Suprapubic skin (tissue), 4 donors: Measurements from ENCODE around the gene PCDHA8. TPM values are rescaled to one million over a fixed set of nuclear protein-coding genes. Genes with fewer than 3 reads are reported as not detected.
"Not testable (repeated sequence)": the region's sequence is repeated elsewhere in the genome, so short reads cannot be mapped to it uniquely, and the experiment has no call there.

Experiments
- DNase-seq, 2 donors: peaks; one replicate each; pipeline ENCODE4 v3.0.0-alpha.2; 2019; ENCODE audit warnings: low spot score in 2 of 2
- H3K27ac ChIP-seq: fragments of 200-600 bp; sonication (generic); one replicate; pipeline ENCODE4 v1.5.1; 2019
- H3K27me3 ChIP-seq: fragments of 200-600 bp; sonication (generic); one replicate; pipeline ENCODE4 v1.5.1; 2019
- H3K36me3 ChIP-seq: fragments of 200-600 bp; sonication (generic); one replicate; pipeline ENCODE4 v1.5.1; 2019
- H3K4me1 ChIP-seq: fragments of 200-600 bp; sonication (generic); one replicate; pipeline ENCODE4 v1.5.1; 2019
- H3K4me3 ChIP-seq: fragments of 200-600 bp; sonication (generic); one replicate; pipeline ENCODE4 v1.5.1; 2019; ENCODE audit warnings: mild to moderate bottlenecking
- H3K9me3 ChIP-seq: fragments of 200-600 bp; sonication (generic); one replicate; pipeline ENCODE4 v1.5.1; 2019
- EP300 ChIP-seq: sonication (generic); formaldehyde crosslinking; IDR thresholded peaks from one replicate; pipeline ENCODE4 v1.6.1; 2017; ENCODE audit warnings: antibody characterized with exemption
- POLR2A ChIP-seq, 2 donors: fragments of 450-650 bp; IDR thresholded peaks; one replicate each; pipeline ENCODE4 v1.6.1; 2017; ENCODE audit warnings: antibody characterized with exemption in 2 of 2, mild to moderate bottlenecking in 2 of 2, moderate library complexity in 2 of 2
- POLR2AphosphoS5 ChIP-seq, 3 donors: sonication (generic); formaldehyde crosslinking; IDR thresholded peaks; one replicate each; pipeline ENCODE4 v1.6.1; 2017; ENCODE audit warnings: antibody characterized with exemption in 3 of 3
- WGBS: methylation state at CpG from one replicate; pipeline ENCODE4 v1.1.5; 2018; 5-methylcytosine and 5-hydroxymethylcytosine counted together
- total RNA-seq, 4 donors: library from RNA; depleted of rRNA; stranded (reverse); fragments of >200 nt; gene quantifications; one replicate each; pipeline ENCODE4 v1.1.0, GENCODE V29; 2016
- TF ChIP-seq, protein P1 (sequence below), 2 donors: fragments of 200-600 bp in 1 of 2; fragments of 450-650 bp in 1 of 2; sonication (generic) in 1 of 2; IDR thresholded peaks; one replicate each; pipeline ENCODE4 v1.5.1; 2016 to 2019; ENCODE audit warnings: antibody characterized with exemption in 2 of 2, mild to moderate bottlenecking in 1 of 2, moderate library complexity in 1 of 2

PCDHA8 gene
- total RNA-seq, 4 donors from 2014 or later, result 0.16 to 0.40 (median 0.17) TPM; not detected in 1

DNA sequence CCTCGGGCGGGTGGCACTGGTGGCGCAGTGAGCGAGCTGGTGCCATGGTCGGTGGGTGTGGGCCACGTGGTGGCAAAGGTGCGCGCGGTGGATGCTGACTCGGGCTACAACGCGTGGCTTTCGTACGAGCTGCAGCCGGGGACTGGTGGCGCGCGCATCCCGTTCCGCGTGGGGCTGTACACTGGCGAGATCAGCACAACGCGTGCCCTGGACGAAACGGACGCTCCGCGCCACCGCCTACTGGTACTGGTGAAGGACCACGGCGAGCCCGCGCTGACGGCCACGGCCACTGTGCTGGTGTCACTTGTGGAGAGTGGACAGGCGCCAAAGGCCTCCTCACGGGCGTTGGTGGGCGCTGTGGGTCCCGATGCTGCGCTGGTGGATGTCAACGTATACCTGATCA is 32.1 kb upstream of the PCDHA8 start:
- H3K4me1 ChIP-seq, result no peaks in the 10 kb centered on the region

DNA sequence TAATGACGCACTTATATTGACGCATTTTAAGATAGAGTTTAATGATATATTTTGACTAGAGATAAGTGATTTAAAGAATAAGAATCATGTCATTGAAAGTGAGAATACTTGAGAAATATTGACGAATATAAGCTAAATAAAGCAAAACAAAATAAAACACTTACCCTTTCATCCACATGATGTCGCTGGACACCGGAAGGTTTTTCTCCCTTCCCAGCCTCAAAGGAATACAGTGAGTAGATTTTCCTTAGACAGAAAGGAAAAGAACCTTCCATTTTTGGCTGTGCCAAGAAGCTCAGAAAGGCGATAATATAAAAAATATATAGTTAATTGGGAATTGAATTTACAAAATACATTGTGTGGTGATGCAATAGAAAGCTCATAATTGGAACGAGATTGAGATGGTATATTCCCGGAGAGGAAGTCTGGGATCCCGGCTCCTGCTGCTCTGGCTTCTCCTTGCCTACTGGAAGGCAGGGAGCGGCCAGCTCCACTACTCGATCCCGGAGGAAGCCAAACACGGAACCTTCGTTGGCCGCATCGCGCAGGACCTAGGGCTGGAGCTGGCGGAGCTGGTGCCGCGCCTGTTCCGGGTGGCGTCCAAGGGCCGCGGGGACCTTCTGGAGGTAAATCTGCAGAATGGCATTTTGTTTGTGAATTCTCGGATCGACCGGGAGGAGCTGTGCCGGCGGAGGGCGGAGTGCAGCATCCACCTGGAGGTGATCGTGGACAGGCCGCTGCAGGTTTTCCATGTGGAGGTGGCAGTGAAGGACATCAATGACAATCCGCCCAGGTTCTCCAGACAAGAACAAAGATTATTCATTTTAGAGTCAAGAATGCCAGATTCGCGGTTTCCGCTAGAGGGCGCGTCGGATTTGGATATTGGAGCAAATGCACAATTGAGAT is 19.4 kb upstream of the PCDHA8 start, which contains the start of gene PCDHA5:
Gene PCDHA5, plus strand, starts transcription at position 239 of the 906 bp plus-strand sequence.
- H3K4me1 ChIP-seq, result no peaks in the 10 kb centered on the region
- peaks cover 25% of the 10 kb centered on the region for H3K9me3 ChIP-seq
- H3K27ac ChIP-seq, result no peak within 1 kb of the TSS
- TF ChIP-seq EP300, result no peak
- TF ChIP-seq POLR2AphosphoS5 (IDR thresholded peaks at IDR 0.05), result no peak
- DNase-seq, result no peak
- no peaks in the 10 kb centered on the region for H3K36me3 ChIP-seq
- no peak within 1 kb of the TSS for H3K4me3 ChIP-seq
- peaks cover 6% of the 10 kb centered on the region for H3K27me3 ChIP-seq
- WGBS, result 29% methylated on average over 35 of the region's 39 CpGs

More for the DNA sequence above, 32.1 kb upstream of the PCDHA8 start:
- DNase-seq, result no peak
- no peaks in the 10 kb centered on the region for H3K36me3 ChIP-seq
- no CpG with 5 or more reads among the region's 43 CpGs for WGBS
- no peak overlapping the region for H3K4me3 ChIP-seq
- H3K27me3 ChIP-seq, result peaks cover 4% of the 10 kb centered on the region
- no peak for TF ChIP-seq POLR2AphosphoS5 (IDR thresholded peaks at IDR 0.05)
- TF ChIP-seq POLR2A (IDR thresholded peaks at IDR 0.05), result no peak
- TF ChIP-seq, protein P1, sequence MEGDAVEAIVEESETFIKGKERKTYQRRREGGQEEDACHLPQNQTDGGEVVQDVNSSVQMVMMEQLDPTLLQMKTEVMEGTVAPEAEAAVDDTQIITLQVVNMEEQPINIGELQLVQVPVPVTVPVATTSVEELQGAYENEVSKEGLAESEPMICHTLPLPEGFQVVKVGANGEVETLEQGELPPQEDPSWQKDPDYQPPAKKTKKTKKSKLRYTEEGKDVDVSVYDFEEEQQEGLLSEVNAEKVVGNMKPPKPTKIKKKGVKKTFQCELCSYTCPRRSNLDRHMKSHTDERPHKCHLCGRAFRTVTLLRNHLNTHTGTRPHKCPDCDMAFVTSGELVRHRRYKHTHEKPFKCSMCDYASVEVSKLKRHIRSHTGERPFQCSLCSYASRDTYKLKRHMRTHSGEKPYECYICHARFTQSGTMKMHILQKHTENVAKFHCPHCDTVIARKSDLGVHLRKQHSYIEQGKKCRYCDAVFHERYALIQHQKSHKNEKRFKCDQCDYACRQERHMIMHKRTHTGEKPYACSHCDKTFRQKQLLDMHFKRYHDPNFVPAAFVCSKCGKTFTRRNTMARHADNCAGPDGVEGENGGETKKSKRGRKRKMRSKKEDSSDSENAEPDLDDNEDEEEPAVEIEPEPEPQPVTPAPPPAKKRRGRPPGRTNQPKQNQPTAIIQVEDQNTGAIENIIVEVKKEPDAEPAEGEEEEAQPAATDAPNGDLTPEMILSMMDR (IDR thresholded peaks at IDR 0.05), result no peak
- no peak for TF ChIP-seq EP300
- H3K9me3 ChIP-seq, result peaks cover 21% of the 10 kb centered on the region
- H3K27ac ChIP-seq, result no peak overlapping the region

DNA sequence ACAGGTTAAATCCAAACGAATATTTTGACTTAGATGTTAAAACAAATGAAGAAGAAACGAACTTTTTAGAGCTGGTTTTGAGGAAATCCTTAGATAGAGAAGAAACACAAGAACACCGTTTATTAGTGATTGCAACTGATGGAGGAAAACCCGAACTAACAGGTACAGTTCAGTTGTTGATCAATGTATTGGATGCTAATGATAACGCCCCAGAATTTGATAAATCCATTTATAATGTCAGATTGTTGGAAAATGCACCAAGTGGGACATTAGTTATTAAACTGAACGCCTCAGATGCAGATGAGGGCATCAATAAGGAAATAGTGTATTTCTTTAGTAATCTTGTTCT is 18.7 kb upstream of the PCDHA8 start:
- WGBS, result 26% methylated on average over 6 of the region's 6 CpGs
- no peak for DNase-seq
- TF ChIP-seq EP300 (no peak), POLR2A (IDR thresholded peaks at IDR 0.05) (no peak), POLR2AphosphoS5 (IDR thresholded peaks at IDR 0.05) (no peak)
- TF ChIP-seq, protein P1 (IDR thresholded peaks at IDR 0.05), result no peak
- Histone ChIP-seq H3K4me1 (no peaks in the 10 kb centered on the region), H3K4me3 (no peak overlapping the region), H3K27ac (no peak overlapping the region), H3K27me3 (peaks cover 6% of the 10 kb centered on the region), H3K9me3 (peaks cover 22% of the 10 kb centered on the region), H3K36me3 (no peaks in the 10 kb centered on the region)

DNA sequence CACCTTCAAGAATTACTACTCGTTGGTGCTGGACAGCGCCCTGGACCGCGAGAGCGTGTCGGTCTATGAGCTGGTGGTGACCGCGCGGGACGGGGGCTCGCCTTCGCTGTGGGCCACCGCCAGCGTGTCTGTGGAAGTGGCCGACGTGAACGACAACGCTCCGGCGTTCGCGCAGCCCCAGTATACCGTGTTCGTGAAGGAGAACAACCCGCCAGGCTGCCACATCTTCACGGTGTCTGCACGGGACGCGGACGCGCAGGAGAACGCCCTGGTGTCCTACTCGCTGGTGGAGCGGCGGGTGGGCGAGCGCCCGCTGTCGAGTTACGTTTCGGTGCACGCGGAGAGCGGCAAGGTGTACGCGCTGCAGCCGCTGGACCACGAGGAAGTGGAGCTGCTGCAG is 18.0 kb upstream of the PCDHA8 start:
- H3K27me3 ChIP-seq, H3K4me1 ChIP-seq, H3K27ac ChIP-seq, DNase-seq, H3K4me3 ChIP-seq, H3K36me3 ChIP-seq: not testable (repeated sequence)
- WGBS, result 56% methylated on average over 40 of the region's 48 CpGs
- peaks cover 29% of the 10 kb centered on the region for H3K9me3 ChIP-seq

DNA sequence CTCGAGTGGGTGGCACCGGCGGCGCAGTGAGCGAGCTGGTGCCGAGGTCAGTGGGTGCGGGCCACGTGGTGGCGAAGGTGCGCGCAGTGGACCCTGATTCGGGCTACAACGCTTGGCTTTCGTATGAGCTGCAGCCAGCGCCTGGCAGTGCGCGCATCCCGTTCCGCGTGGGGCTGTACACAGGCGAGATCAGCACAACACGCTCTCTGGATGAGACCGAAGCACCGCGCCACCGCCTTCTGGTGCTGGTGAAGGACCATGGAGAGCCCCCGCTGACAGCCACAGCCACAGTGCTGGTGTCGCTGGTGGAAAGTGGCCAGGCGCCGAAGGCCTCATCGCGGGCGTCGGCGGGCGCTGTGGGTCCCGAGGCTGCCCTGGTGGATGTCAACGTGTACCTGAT is 17.5 kb upstream of the PCDHA8 start:
- H3K36me3 ChIP-seq, result no peaks in the 10 kb centered on the region
- H3K4me3 ChIP-seq, result no peak overlapping the region
- 70% methylated on average over 4 of the region's 38 CpGs for WGBS
- no peak for DNase-seq
- peaks cover 31% of the 10 kb centered on the region for H3K9me3 ChIP-seq
- peaks cover 11% of the 10 kb centered on the region for H3K27me3 ChIP-seq
- H3K4me1 ChIP-seq, result no peaks in the 10 kb centered on the region
- TF ChIP-seq, protein P1 (IDR thresholded peaks at IDR 0.05), result no peak
- TF ChIP-seq POLR2AphosphoS5 (IDR thresholded peaks at IDR 0.05) (no peak), EP300 (no peak), POLR2A (IDR thresholded peaks at IDR 0.05) (no peak)
- no peak overlapping the region for H3K27ac ChIP-seq

DNA sequence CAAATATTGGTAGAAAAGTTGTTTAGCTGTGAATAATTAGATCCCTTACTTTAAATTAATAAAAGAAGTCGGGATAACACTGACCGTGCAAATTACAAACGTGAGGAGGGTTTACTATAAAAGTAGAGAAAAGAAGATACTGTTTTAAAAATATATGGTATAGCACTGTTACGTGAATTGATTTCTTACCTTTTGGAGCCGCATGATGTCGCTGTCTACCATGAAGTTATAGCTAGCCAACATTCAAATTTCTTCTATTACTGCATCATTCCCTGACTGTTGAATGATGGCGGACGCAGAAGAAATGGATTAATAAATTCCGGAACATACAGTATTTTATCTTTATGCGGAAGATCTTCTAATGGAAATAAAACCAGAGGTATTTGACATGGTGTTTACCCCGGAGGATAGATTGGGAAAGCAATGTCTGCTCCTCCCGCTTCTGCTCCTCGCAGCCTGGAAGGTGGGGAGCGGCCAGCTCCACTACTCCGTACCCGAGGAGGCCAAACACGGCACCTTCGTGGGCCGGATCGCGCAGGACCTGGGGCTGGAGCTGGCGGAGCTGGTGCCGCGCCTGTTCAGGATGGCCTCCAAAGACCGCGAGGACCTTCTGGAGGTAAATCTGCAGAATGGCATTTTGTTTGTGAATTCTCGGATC is 13.2 kb upstream of the PCDHA8 start, which contains the start of gene PCDHA6:
Gene PCDHA6, plus strand, starts transcription at position 257 of the 658 bp plus-strand sequence. Its CDS starts 132 bp downstream, at position 389.
- DNase-seq, result no peak
- H3K9me3 ChIP-seq, result peaks cover 35% of the 10 kb centered on the region

More for the DNA sequence above, 13.2 kb upstream of the PCDHA8 start, which contains the start of gene PCDHA6:
- Histone ChIP-seq H3K27me3 (peaks cover 9% of the 10 kb centered on the region), H3K4me3 (peak within 1 kb of the TSS; percentile 6), H3K27ac (no peak within 1 kb of the TSS), H3K4me1 (no peaks in the 10 kb centered on the region), H3K36me3 (no peaks in the 10 kb centered on the region)
- TF ChIP-seq EP300, result no peak
- no peak for TF ChIP-seq POLR2A (IDR thresholded peaks at IDR 0.05)
- TF ChIP-seq POLR2AphosphoS5 (IDR thresholded peaks at IDR 0.05), result no peak
- TF ChIP-seq, protein P1 (IDR thresholded peaks at IDR 0.05), result no peak
- WGBS, result 16% methylated on average over 26 of the region's 27 CpGs
